Mononuclear cell (primary cell): ENCODE results near the gene PCNT. TPM values are rescaled to one million over a fixed set of nuclear protein-coding genes. Genes with fewer than 3 reads are reported as not detected.

Experiments
- H3K27me3 ChIP-seq: 2 replicates; pipeline ENCODE4 v1.6.0; 2011; ENCODE audit warnings: low read length, control low read depth; ENCODE audit not compliant: insufficient read depth
- H3K4me1 ChIP-seq: 2 replicates; pipeline ENCODE4 v1.5.1; 2011; ENCODE audit warnings: mild to moderate bottlenecking, low read length, control low read depth; ENCODE audit not compliant: insufficient read depth
- H3K4me3 ChIP-seq: 2 replicates; pipeline ENCODE4 v1.5.1; 2011; ENCODE audit warnings: mild to moderate bottlenecking, low read length, moderate library complexity
- H3K9me3 ChIP-seq: 2 replicates; pipeline ENCODE4 v1.5.1; 2011; ENCODE audit warnings: low read depth, mild to moderate bottlenecking, control low read depth, low read length
- total RNA-seq: library from RNA; depleted of rRNA; stranded (reverse); fragments of >200 nt; gene quantifications from one replicate; pipeline ENCODE4 v1.2.3, GENCODE V29; 2012

PCNT gene
- total RNA-seq, 1 donor = 27.9 TPM

- Histone ChIP-seq H3K4me3 (no peak overlapping the region), H3K27me3 (no peaks in the 10 kb centered on the region), H3K9me3 (no peaks in the 10 kb centered on the region), H3K4me1 (no peaks in the 10 kb centered on the region)
Observed at GRCh38 chr21:46345861-46346260, 21.9 kb downstream of the PCNT start.

DNA sequence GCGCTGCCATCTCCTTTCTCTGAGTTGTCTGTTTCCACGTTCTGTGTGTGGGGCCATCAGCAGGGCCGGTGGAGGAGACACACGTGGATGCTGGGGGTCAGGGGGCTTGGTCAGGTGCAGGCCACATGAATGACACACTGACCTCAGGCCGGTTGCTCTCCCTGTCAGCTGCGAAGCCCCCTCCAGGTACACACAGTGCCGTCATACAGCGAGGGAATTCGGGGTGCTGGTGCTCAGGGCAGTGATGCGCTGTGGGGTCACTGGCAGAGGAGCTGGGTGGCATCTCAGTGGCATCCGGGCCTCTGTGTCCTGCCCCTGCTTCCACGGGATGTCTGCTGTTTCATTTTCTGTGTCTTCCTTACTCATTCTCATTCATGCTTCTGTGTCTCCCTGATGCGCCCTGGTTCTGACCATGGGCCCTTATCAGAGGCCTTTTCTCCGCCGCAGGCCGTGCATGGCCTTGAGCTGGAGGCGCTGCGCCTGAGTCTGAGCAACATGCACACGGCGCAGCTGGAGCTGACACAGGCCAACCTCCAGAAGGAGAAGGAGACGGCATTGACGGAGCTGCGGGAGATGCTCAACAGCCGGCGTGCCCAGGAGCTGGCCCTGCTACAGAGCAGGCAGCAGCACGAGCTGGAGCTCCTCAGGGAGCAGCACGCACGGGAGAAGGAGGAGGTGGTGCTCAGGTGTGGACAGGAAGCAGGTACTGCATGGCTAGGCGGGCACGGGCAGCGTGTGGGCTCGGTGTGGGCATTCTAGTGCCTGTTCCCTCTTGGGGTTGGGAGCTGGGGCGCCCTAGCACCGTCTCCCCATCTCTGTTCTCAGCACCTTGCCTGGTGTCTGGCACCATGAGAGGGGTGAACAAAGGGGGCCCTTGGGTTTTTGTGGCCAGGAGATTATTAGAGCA lies 22.6 kb downstream of the PCNT start:
- no peaks in the 10 kb centered on the region for H3K27me3 ChIP-seq
- no peaks in the 10 kb centered on the region for H3K4me1 ChIP-seq
- no peak overlapping the region for H3K4me3 ChIP-seq
- H3K9me3 ChIP-seq = no peaks in the 10 kb centered on the region

- Histone ChIP-seq H3K9me3 (no peaks in the 10 kb centered on the region), H3K4me1 (no peaks in the 10 kb centered on the region), H3K4me3 (no peak overlapping the region), H3K27me3 (no peaks in the 10 kb centered on the region)
Observed at GRCh38 chr21:46347203-46347550, 23.2 kb downstream of the PCNT start.

DNA sequence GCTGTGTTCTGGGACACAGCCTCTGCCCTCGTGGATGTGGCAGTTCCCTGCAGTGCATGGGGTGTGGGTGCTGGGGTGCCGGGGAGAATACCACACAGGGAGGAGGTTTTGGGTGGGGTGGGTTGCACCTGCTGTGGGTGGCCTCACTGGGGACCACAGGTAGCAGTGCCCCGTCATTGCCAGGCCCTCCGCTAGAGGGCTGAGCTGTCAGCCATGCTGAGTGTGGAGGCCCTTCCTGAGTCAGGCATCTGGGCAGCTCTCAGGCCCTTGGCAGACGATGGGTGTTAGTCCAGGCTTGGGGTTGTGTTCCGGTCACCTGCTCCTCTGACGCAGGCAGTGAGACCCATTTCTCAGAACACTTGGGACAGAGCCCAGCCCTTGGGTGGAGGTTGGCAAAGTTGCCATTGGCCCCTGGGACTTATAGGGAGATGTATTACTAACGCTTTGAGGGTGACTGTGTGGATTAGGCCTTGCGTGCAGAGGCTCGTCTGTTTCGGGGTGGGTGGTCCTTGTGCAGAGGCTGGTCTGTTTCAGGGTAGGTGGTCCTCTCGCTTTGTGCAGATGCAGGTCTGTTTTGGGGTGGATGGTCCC lies 23.9 kb downstream of the PCNT start:
- no peaks in the 10 kb centered on the region for H3K4me1 ChIP-seq
- no peaks in the 10 kb centered on the region for H3K27me3 ChIP-seq
- no peak overlapping the region for H3K4me3 ChIP-seq
- no peaks in the 10 kb centered on the region for H3K9me3 ChIP-seq

- Histone ChIP-seq H3K4me3 (no peak overlapping the region), H3K4me1 (no peaks in the 10 kb centered on the region), H3K27me3 (no peaks in the 10 kb centered on the region), H3K9me3 (no peaks in the 10 kb centered on the region)
Observed at GRCh38 chr21:46349134-46349760, 25.3 kb downstream of the PCNT start.

DNA sequence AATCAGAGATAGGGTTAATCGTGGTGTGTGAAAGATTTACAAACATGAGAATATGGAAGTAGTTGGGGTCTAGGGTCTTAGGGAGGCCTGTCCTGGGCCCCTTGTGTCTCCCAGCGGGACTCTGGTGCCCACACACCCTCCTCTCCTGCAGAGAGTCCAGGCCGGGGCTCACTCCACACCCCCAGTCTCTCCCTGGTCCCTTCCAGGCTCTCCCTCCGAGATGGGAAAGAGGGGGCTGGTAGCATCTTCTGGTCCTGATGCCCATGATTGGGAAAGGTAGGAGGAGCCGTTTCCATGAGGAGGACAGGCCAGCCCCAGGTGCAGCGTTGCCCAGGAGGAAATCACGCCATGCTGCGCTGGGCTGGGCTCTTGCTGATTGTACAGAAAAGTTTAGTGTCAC lies 26.6 kb downstream of the PCNT start:
- Histone ChIP-seq H3K9me3 (no peaks in the 10 kb centered on the region), H3K27me3 (no peaks in the 10 kb centered on the region), H3K4me3 (no peak overlapping the region), H3K4me1 (no peaks in the 10 kb centered on the region)

DNA sequence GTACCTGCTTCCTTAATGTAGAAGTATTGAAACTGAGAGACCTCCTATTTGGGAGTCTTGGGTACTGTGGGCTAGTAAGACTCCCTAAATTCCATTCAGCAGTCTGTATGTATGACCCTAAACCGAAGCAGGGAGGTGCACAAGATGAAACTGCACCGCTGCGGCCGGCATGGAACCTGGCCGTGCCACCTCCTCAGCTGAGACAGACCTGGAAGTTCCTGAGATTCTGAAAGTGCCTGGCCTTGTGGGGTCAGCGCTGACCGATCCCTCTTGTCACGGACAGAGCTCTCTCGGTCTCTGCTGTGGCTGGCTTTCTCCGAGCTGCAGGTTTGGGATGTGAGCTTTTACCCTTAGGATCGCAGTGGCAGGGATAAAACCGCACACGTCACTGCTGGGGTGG lies 27.0 kb downstream of the PCNT start:
- no peaks in the 10 kb centered on the region for H3K4me1 ChIP-seq
- H3K27me3 ChIP-seq = no peaks in the 10 kb centered on the region
- H3K9me3 ChIP-seq = no peaks in the 10 kb centered on the region

DNA sequence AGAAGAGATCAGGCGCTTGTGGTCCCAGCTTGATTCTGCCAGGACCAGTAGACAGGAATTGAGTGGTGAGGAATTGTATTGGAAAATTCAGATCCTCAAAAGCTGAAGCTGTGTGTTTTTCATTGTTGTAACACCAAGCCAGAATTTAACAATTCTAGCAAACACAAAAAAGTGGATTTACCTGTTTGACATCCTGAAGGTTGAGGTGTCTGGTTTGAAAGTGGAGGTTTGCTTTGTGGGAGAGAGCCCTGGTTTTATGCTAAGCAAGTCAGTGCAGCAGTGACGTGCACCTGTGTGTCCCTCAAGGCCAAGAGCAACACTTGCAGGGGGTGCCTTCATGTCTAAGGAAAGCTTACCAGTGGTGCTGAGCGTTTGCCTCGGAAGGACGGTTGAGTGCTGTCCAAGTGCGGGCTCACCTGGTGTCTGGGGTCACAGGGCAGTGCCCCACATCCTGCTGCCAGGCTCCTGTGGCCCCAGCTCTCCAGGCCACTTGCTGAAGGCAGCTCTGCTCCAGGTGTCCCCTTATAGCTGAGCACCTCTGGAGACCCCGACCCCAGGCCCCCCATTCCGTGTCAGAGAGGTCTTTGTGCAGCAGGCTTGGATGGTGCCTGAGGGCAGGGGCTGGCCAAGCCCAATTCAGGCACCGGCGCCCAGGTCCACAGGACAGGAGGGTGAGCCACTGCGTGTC lies 27.7 kb downstream of the PCNT start:
- H3K27me3 ChIP-seq = no peaks in the 10 kb centered on the region
- H3K9me3 ChIP-seq = no peaks in the 10 kb centered on the region
- no peak overlapping the region for H3K4me3 ChIP-seq
- H3K4me1 ChIP-seq = no peaks in the 10 kb centered on the region

More for the DNA sequence above, 27.0 kb downstream of the PCNT start:
- no peak overlapping the region for H3K4me3 ChIP-seq

DNA sequence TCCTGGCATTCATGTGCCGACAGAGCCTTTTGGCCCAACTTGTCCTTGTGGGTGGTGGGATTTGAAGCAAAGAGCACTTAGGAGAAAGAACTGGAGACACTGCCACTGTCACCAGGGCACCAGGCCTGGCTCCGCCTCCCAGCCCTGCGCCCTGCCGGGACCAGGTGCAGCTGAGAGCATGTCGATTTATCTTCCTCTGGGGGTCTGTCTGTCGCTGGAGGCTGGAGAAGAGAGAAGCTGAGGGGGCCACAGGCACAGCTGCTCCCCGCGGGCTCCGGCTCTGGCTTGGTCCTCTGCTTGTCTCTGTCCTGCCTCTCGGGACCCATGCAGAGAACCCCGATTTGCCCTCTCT lies 28.2 kb downstream of the PCNT start:
- no peak overlapping the region for H3K4me3 ChIP-seq
- no peaks in the 10 kb centered on the region for H3K9me3 ChIP-seq
- H3K27me3 ChIP-seq = no peaks in the 10 kb centered on the region
- no peaks in the 10 kb centered on the region for H3K4me1 ChIP-seq

GRCh38 chr21:46352913-46353312 lies 29.0 kb downstream of the PCNT start:
- Histone ChIP-seq H3K27me3 (no peaks in the 10 kb centered on the region), H3K4me1 (no peaks in the 10 kb centered on the region), H3K4me3 (no peak overlapping the region), H3K9me3 (no peaks in the 10 kb centered on the region)

DNA sequence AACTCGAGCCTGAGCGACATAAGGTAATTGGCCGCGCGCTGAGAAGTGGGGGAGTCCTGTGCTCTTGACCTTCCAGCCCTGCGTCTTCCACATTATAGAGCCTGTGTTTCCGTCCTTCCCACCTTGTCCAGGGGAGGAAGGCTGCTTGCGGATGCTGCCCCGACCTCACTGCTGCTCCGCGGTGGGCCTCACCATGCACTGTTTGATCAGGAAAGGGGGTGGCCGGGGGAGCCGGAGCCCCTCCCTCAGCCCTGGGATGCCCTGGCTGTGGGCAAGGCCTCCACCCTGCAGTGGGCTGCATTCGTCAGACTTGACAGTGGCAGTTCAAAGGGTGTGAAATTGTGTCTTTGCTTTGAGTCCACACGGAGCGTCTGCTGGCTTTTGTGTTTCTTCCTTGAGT lies 30.1 kb downstream of the PCNT start:
- no peaks in the 10 kb centered on the region for H3K27me3 ChIP-seq
- no peak overlapping the region for H3K4me3 ChIP-seq
- no peaks in the 10 kb centered on the region for H3K4me1 ChIP-seq
- H3K9me3 ChIP-seq = no peaks in the 10 kb centered on the region

GRCh38 chr21:46354518-46354917 lies 30.6 kb downstream of the PCNT start:
- Histone ChIP-seq H3K4me3 (no peak overlapping the region), H3K4me1 (no peaks in the 10 kb centered on the region), H3K9me3 (no peaks in the 10 kb centered on the region), H3K27me3 (no peaks in the 10 kb centered on the region)

GRCh38 chr21:46355161-46356004 lies 31.4 kb downstream of the PCNT start:
- no peaks in the 10 kb centered on the region for H3K27me3 ChIP-seq
- H3K4me3 ChIP-seq = no peak overlapping the region
- no peaks in the 10 kb centered on the region for H3K9me3 ChIP-seq
- no peaks in the 10 kb centered on the region for H3K4me1 ChIP-seq

GRCh38 chr21:46356005-46356338 lies 32.0 kb downstream of the PCNT start:
- Histone ChIP-seq H3K4me1 (no peaks in the 10 kb centered on the region), H3K27me3 (no peaks in the 10 kb centered on the region), H3K9me3 (no peaks in the 10 kb centered on the region), H3K4me3 (no peak overlapping the region)
